Smooth muscle cell (in vitro differentiated cells): ENCODE results near the gene IL1RAPL2. TPM values are rescaled to one million over a fixed set of nuclear protein-coding genes. Genes with fewer than 3 reads are reported as not detected.

Experiments used
- DNase-seq: peaks from one replicate; lab custom pipeline; 2025; ENCODE audit not compliant: unreplicated experiment; lab: John Stamatoyannopoulos, UW
- H2AFZ ChIP-seq: fragments of 200-600 bp; sonication (generic); 2 replicates; pipeline ENCODE4 v1.6.0; 2016; ENCODE audit warnings: antibody characterized with exemption, low read depth, mild to moderate bottlenecking
- H3F3A ChIP-seq: fragments of 200-600 bp; sonication (generic); 2 replicates; pipeline ENCODE4 v1.6.0; 2017; ENCODE audit warnings: antibody characterized with exemption, low read depth
- H3K27ac ChIP-seq: fragments of 200-600 bp; sonication (generic); 2 replicates; pipeline ENCODE4 v1.5.1; 2016; ENCODE audit warnings: low read depth, mild to moderate bottlenecking
- H3K27me3 ChIP-seq: fragments of 200-600 bp; sonication (generic); 2 replicates; pipeline ENCODE4 v1.6.1; 2016; ENCODE audit warnings: low read depth, mild to moderate bottlenecking
- H3K36me3 ChIP-seq: fragments of 200-600 bp; sonication (generic); 2 replicates; pipeline ENCODE4 v1.5.1; 2016; ENCODE audit warnings: low read depth
- H3K4me1 ChIP-seq: fragments of 200-600 bp; sonication (generic); 2 replicates; pipeline ENCODE4 v1.5.1; 2016; ENCODE audit warnings: low read depth
- H3K4me2 ChIP-seq: fragments of 200-600 bp; sonication (generic); 2 replicates; pipeline ENCODE4 v1.6.0; 2016; ENCODE audit warnings: mild to moderate bottlenecking
- H3K4me3 ChIP-seq: fragments of 200-600 bp; sonication (generic); 2 replicates; pipeline ENCODE4 v1.5.1; 2016; ENCODE audit warnings: mild to moderate bottlenecking
- H3K79me2 ChIP-seq: fragments of 200-600 bp; sonication (generic); 2 replicates; pipeline ENCODE4 v1.6.0; 2016; ENCODE audit warnings: low read depth, mild to moderate bottlenecking
- H3K9ac ChIP-seq: fragments of 200-600 bp; sonication (generic); 2 replicates; pipeline ENCODE4 v1.6.0; 2016; ENCODE audit warnings: low read depth
- H3K9me3 ChIP-seq: fragments of 200-600 bp; sonication (generic); replicated peaks from 2 replicates; pipeline ENCODE4 v1.5.1; 2016; ENCODE audit warnings: low read depth
- H4K20me1 ChIP-seq: fragments of 200-600 bp; sonication (generic); 2 replicates; pipeline ENCODE4 v1.6.0; 2016; ENCODE audit warnings: low read depth
- WGBS: methylation state at CpG from one replicate; pipeline ENCODE4 v1.1.7; 2016; ENCODE audit warnings: low lambda C conversion rate; 5-methylcytosine and 5-hydroxymethylcytosine counted together
- polyA plus RNA-seq: library from polyadenylated mRNA; unstranded; fragments of >200 nt; fragmentation: Nextera tagmentation; extraction: Ambion mirVana; gene quantifications from 2 replicates; pipeline ENCODE4 v1.2.1, GENCODE V29; 2016
- total RNA-seq: library from RNA; depleted of rRNA; stranded (reverse); fragments of >200 nt; gene quantifications from 2 replicates; pipeline ENCODE4 v1.2.3, GENCODE V29; 2014
- TF ChIP-seq, protein P1 (sequence below): fragments of 200-600 bp; sonication (generic); IDR thresholded peaks from 2 replicates; pipeline ENCODE4 v1.5.1; 2017; ENCODE audit warnings: borderline replicate concordance, mild to moderate bottlenecking, antibody characterized with exemption; ENCODE audit not compliant: insufficient read depth, poor library complexity, severe bottlenecking

IL1RAPL2 gene
- total and polyA plus RNA-seq, 2 experiments from 2014 or later, result not detected

DNA sequence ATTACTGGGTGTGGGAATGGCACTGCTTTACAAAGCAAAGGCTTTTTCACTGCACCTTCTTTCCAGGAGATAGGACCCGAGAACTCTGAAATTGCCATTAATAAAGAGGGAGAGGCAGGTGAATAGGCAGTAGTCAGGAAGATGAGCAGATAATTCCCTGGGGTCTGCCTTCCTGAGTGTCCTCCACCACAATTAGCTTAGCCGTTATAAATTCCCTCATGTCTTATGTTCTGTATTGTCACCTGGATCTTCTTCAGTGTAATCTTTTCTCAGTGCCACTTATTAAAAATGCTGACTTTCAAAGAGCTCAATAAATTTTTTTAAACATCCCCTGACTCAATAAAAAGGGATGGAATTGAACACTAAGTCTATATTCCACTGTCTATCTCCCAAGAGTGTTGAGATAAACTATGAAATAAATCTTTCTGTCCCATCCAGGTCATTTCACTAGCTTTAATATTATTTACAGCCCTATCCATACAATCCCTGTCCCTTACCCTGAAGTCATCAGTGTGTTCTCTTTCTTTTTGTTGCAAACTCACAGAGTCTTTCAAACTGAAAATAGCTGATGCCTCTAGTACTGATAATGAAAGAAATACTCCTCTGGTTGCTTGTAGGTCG lies 984.2 kb downstream of the IL1RAPL2 start:
- H2AFZ ChIP-seq, result no peak overlapping the region
- 68% methylated on average over 3 of the region's 3 CpGs for WGBS
- no peak overlapping the region for H3K27ac ChIP-seq
- no peaks in the 10 kb centered on the region for H3K27me3 ChIP-seq
- no peaks in the 10 kb centered on the region for H3K36me3 ChIP-seq
- H3K79me2 ChIP-seq, result no peaks in the 10 kb centered on the region
- TF ChIP-seq, protein P1, sequence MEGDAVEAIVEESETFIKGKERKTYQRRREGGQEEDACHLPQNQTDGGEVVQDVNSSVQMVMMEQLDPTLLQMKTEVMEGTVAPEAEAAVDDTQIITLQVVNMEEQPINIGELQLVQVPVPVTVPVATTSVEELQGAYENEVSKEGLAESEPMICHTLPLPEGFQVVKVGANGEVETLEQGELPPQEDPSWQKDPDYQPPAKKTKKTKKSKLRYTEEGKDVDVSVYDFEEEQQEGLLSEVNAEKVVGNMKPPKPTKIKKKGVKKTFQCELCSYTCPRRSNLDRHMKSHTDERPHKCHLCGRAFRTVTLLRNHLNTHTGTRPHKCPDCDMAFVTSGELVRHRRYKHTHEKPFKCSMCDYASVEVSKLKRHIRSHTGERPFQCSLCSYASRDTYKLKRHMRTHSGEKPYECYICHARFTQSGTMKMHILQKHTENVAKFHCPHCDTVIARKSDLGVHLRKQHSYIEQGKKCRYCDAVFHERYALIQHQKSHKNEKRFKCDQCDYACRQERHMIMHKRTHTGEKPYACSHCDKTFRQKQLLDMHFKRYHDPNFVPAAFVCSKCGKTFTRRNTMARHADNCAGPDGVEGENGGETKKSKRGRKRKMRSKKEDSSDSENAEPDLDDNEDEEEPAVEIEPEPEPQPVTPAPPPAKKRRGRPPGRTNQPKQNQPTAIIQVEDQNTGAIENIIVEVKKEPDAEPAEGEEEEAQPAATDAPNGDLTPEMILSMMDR, result no peak
- H3K4me1 ChIP-seq, result no peaks in the 10 kb centered on the region
- H3K9me3 ChIP-seq, result no peaks in the 10 kb centered on the region
- H4K20me1 ChIP-seq, result no peaks in the 10 kb centered on the region
- no peaks in the 10 kb centered on the region for H3F3A ChIP-seq
- no peak overlapping the region for H3K4me2 ChIP-seq
- H3K4me3 ChIP-seq, result no peak overlapping the region
- DNase-seq, result no peak
- no peak overlapping the region for H3K9ac ChIP-seq

DNA sequence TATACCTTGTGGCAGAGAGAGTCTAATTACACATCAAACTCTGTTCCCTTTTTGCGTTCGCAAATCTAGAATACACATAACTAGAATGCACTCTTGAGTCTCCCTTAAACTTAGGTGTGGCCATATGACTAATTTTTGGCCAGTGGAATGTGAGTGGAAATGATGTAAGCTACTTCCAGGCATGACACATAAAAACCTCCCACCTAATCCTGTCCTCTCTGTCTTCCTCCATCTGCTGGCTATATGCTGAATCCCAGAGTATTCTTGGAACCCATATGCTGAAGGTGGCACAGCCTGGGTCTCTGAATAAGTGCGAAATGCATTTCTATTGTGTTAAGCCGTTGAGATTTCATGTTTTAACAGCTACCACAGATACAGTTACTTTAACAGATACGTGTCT lies 986.4 kb downstream of the IL1RAPL2 start:
- Histone ChIP-seq H3K27me3 (no peaks in the 10 kb centered on the region), H2AFZ (no peak overlapping the region), H3K36me3 (no peaks in the 10 kb centered on the region), H3K4me2 (no peak overlapping the region), H3K27ac (peak overlapping the region; percentile 54), H4K20me1 (no peaks in the 10 kb centered on the region), H3K4me3 (no peak overlapping the region), H3K9ac (no peak overlapping the region), H3K9me3 (no peaks in the 10 kb centered on the region), H3F3A (no peaks in the 10 kb centered on the region), H3K4me1 (no peaks in the 10 kb centered on the region), H3K79me2 (no peaks in the 10 kb centered on the region)
- 79% methylated on average over 5 of the region's 5 CpGs for WGBS
- TF ChIP-seq, protein P1, result peak; percentile 3
- no peak for DNase-seq

DNA sequence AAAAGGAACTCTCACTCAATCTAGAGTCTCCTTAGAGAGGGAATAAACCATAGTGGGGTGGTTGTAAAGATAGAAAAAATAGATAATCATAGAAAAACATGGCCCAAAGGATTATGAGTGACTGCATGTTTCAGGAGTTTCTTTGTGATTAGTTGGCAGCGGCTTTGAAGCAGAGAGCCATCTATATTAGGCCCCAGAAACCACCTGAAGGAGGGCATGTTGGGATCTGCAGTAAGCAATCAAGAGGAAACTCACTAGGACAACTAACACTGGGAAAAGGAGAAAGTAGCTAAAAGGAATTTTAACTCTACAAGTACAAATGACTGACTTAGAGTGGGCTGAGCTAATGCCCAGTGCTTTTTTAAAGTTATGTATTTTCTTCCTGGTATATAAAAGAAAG lies 987.1 kb downstream of the IL1RAPL2 start:
- TF ChIP-seq, protein P1, result no peak
- no peak overlapping the region for H2AFZ ChIP-seq
- H3K9me3 ChIP-seq, result no peaks in the 10 kb centered on the region
- no peak overlapping the region for H3K9ac ChIP-seq
- H3F3A ChIP-seq, result no peaks in the 10 kb centered on the region
- 50% methylated on average over 1 of the region's 1 CpG for WGBS
- no peak overlapping the region for H3K4me3 ChIP-seq
- no peaks in the 10 kb centered on the region for H4K20me1 ChIP-seq
- DNase-seq, result no peak
- H3K27me3 ChIP-seq, result no peaks in the 10 kb centered on the region
- H3K27ac ChIP-seq, result peak overlapping the region; percentile 54
- no peaks in the 10 kb centered on the region for H3K79me2 ChIP-seq
- H3K36me3 ChIP-seq, result no peaks in the 10 kb centered on the region
- no peak overlapping the region for H3K4me2 ChIP-seq
- no peaks in the 10 kb centered on the region for H3K4me1 ChIP-seq

DNA sequence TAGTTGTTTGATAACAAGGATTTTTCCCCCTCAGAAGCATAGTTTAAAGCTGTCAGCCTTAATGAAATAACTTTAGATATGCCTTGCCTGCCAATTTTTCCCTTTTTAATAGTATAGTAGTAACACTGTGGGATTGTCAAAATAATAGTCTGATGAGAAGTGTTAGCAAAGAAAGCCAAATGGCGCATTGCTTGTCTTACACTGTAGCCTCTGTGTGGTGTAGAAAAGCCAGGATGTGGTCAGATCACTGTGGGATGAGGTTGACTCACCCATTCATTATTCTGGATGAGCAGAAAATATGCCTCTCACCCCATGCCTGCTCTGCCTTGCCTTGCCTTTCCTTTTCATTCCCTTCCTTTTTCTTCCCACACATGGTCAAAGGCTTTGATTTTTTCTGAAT lies 998.5 kb downstream of the IL1RAPL2 start:
- no peak for DNase-seq
- WGBS, result 48% methylated on average over 1 of the region's 1 CpG
- Histone ChIP-seq H3K9ac (no peak overlapping the region), H3K36me3 (no peaks in the 10 kb centered on the region), H3K4me2 (peak overlapping the region; percentile 53), H3K4me1 (no peaks in the 10 kb centered on the region), H3K27me3 (no peaks in the 10 kb centered on the region), H3K9me3 (no peaks in the 10 kb centered on the region), H4K20me1 (no peaks in the 10 kb centered on the region), H3K27ac (peak overlapping the region; percentile 73), H3F3A (no peaks in the 10 kb centered on the region), H3K4me3 (no peak overlapping the region), H2AFZ (no peak overlapping the region), H3K79me2 (no peaks in the 10 kb centered on the region)
- TF ChIP-seq, protein P1, result no peak
